GM23338 (cell line): ENCODE measurements around the gene GCDH. TPM values are rescaled to one million over a fixed set of nuclear protein-coding genes. Genes with fewer than 3 reads are reported as not detected.

Source experiments
- ATAC-seq: fragments of 200-7000 bp; cut with Tn5 transposase; 3 replicates; pipeline ENCODE4 v1.9.1; 2020
- DNase-seq: peaks from one replicate; pipeline ENCODE4 v3.0.0-alpha.2; 2015; ENCODE audit warnings: low spot score
- H2AFZ ChIP-seq: fragments of 200-600 bp; sonication (generic); 2 replicates; pipeline ENCODE4 v1.8.0; 2016; ENCODE audit warnings: antibody characterized with exemption, mild to moderate bottlenecking, moderate library complexity
- H3F3A ChIP-seq: fragments of 200-600 bp; sonication (generic); replicated peaks from 2 replicates; pipeline ENCODE4 v1.8.0; 2017; ENCODE audit warnings: antibody characterized with exemption, mixed run types, low read depth
- H3K27ac ChIP-seq: fragments of 200-600 bp; sonication (generic); 2 replicates; pipeline ENCODE4 v1.6.1; 2016; ENCODE audit warnings: low read depth
- H3K27me3 ChIP-seq: fragments of 200-600 bp; sonication (generic); 2 replicates; pipeline ENCODE4 v1.8.0; 2016; ENCODE audit warnings: mild to moderate bottlenecking, mixed run types, moderate library complexity; ENCODE audit not compliant: insufficient read depth
- H3K36me3 ChIP-seq: fragments of 200-600 bp; sonication (generic); 2 replicates; pipeline ENCODE4 v1.8.0; 2016; ENCODE audit warnings: mild to moderate bottlenecking; ENCODE audit not compliant: insufficient read depth
- H3K4me1 ChIP-seq: fragments of 200-600 bp; sonication (generic); 2 replicates; pipeline ENCODE4 v1.8.0; 2016; ENCODE audit warnings: mild to moderate bottlenecking, moderate library complexity; ENCODE audit not compliant: insufficient read depth
- H3K4me2 ChIP-seq: fragments of 200-600 bp; sonication (generic); 2 replicates; pipeline ENCODE4 v1.7.1; 2017; ENCODE audit warnings: mixed run types
- H3K4me3 ChIP-seq: fragments of 200-600 bp; sonication (generic); 2 replicates; pipeline ENCODE4 v1.6.1; 2016; ENCODE audit warnings: mixed run types
- H3K79me2 ChIP-seq: fragments of 200-600 bp; sonication (generic); replicated peaks from 2 replicates; pipeline ENCODE4 v1.8.0; 2017; ENCODE audit warnings: mild to moderate bottlenecking; ENCODE audit not compliant: insufficient read depth
- H3K9me2 ChIP-seq: fragments of 200-600 bp; sonication (generic); 2 replicates; pipeline ENCODE4 v1.8.0; 2017; ENCODE audit not compliant: insufficient read depth
- H4K20me1 ChIP-seq: fragments of 200-600 bp; sonication (generic); replicated peaks from 2 replicates; pipeline ENCODE4 v1.8.0; 2017; ENCODE audit warnings: mild to moderate bottlenecking; ENCODE audit not compliant: insufficient read depth
- H3K27ac Mint-ChIP-seq: 2 replicates; pipeline ENCODE4 v1.8.0; 2020; ENCODE audit warnings: inconsistent platforms, mild to moderate bottlenecking, moderate library complexity, mixed read lengths
- H3K27me3 Mint-ChIP-seq: 3 replicates; pipeline ENCODE4 v1.8.0; 2022; ENCODE audit warnings: low read depth, mild to moderate bottlenecking, moderate library complexity, mixed read lengths, inconsistent platforms; ENCODE audit not compliant: insufficient read depth, poor library complexity
- H3K36me3 Mint-ChIP-seq: 3 replicates; pipeline ENCODE4 v1.8.0; 2021; ENCODE audit warnings: low read depth, mild to moderate bottlenecking, inconsistent platforms, moderate library complexity, mixed read lengths
- H3K4me1 Mint-ChIP-seq: 3 replicates; pipeline ENCODE4 v1.8.0; 2020; ENCODE audit warnings: mild to moderate bottlenecking, inconsistent platforms, mixed read lengths
- H3K4me3 Mint-ChIP-seq: 3 replicates; pipeline ENCODE4 v1.8.0; 2021; ENCODE audit warnings: moderate library complexity, mild to moderate bottlenecking, inconsistent platforms, mixed read lengths
- H3K9me3 Mint-ChIP-seq: 3 replicates; pipeline ENCODE4 v1.8.0; 2020; ENCODE audit warnings: moderate library complexity, mild to moderate bottlenecking, inconsistent platforms, mixed read lengths
- CREB1 ChIP-seq: fragments of 250-450 bp; sonication (Bioruptor Pico); IDR thresholded peaks from 2 replicates; pipeline ENCODE4 v1.5.0; 2020; ENCODE audit warnings: low read depth, mild to moderate bottlenecking, moderate library complexity
- CTCF ChIP-seq, 2 experiments: fragments of 200-600 bp in 1 of 2; sonication (generic) in 1 of 2; conservative IDR thresholded peaks; 2 replicates each; pipeline versions ENCODE4 v1.5.1 to v1.6.1; 2016 to 2017; ENCODE audit warnings: antibody characterized with exemption in 2 of 2, low read depth in 2 of 2, mild to moderate bottlenecking in 2 of 2, moderate library complexity in 1 of 2
- EZH2 ChIP-seq: fragments of 200-600 bp; sonication (generic); IDR thresholded peaks from one replicate; pipeline ENCODE4 v1.8.0; 2017; ENCODE audit warnings: antibody characterized with exemption, mild to moderate bottlenecking, low read depth; ENCODE audit not compliant: unreplicated experiment
- EZH2phosphoT487 ChIP-seq: fragments of 200-600 bp; sonication (generic); IDR thresholded peaks from one replicate; pipeline ENCODE4 v1.8.1; 2018; ENCODE audit warnings: antibody characterized with exemption; ENCODE audit not compliant: unreplicated experiment
- JUNB ChIP-seq: IDR thresholded peaks from one replicate; pipeline ENCODE4 v1.6.1; 2016; ENCODE audit warnings: antibody characterized with exemption; ENCODE audit not compliant: unreplicated experiment
- NANOG ChIP-seq: IDR thresholded peaks from 2 replicates; pipeline ENCODE4 v1.6.1; 2016; ENCODE audit warnings: antibody characterized with exemption, borderline replicate concordance
- POLR2AphosphoS5 ChIP-seq: IDR thresholded peaks from 2 replicates; pipeline ENCODE4 v1.6.1; 2016; ENCODE audit warnings: antibody characterized with exemption, low read depth
- REST ChIP-seq: IDR thresholded peaks from one replicate; pipeline ENCODE4 v1.6.1; 2018; ENCODE audit warnings: antibody characterized with exemption; ENCODE audit not compliant: unreplicated experiment
- ZNF462 ChIP-seq: fragments of 250-450 bp; sonication (Bioruptor Pico); IDR thresholded peaks from 2 replicates; pipeline ENCODE4 v1.5.0; 2020; ENCODE audit warnings: mild to moderate bottlenecking, moderate library complexity
- polyA plus RNA-seq: library from polyadenylated mRNA; unstranded; fragments of >200 nt; fragmentation: Nextera tagmentation; extraction: Ambion mirVana; gene quantifications from 2 replicates; pipeline ENCODE4 v1.2.1, GENCODE V29; 2016
- total RNA-seq: library from RNA; depleted of rRNA; stranded (reverse); fragments of >200 nt; shearing (Covaris generic); gene quantifications from 2 replicates; pipeline ENCODE4 v1.2.3, GENCODE V29; 2014

Gene GCDH
- total and polyA plus RNA-seq, 2 experiments from 2014 or later = 54.1 to 99.8 TPM

- no peak for TF ChIP-seq REST
Observed at GRCh38 chr19:12891553-12892021, 627 bp downstream of the GCDH start (continued).

GRCh38 chr19:12893582-12893981 is 2.6 kb downstream of the GCDH start:
- H2AFZ ChIP-seq = no peak overlapping the region
- peaks cover 9% of the 10 kb centered on the region for H3F3A ChIP-seq
- peaks cover 16% of the 10 kb centered on the region for H3K36me3 ChIP-seq
- TF ChIP-seq POLR2AphosphoS5 (no peak), NANOG (no peak)
- H3K4me2 ChIP-seq = no peak overlapping the region
- no peaks in the 10 kb centered on the region for H3K27me3 ChIP-seq
- no peak overlapping the region for H3K27ac ChIP-seq
- no peak overlapping the region for H3K4me3 ChIP-seq
- H3K9me2 ChIP-seq = no peaks in the 10 kb centered on the region
- peaks cover 15% of the 10 kb centered on the region for H3K79me2 ChIP-seq
- Mint-ChIP-seq H3K36me3 (peaks cover 43% of the 10 kb centered on the region), H3K4me3 (peak overlapping the region; percentile 53), H3K9me3 (no peaks in the 10 kb centered on the region; the same call in 2 of the 3 replicates), H3K27ac (no peak overlapping the region), H3K27me3 (peaks cover 18% of the 10 kb centered on the region), H3K4me1 (peaks cover 3% of the 10 kb centered on the region; the same call in 1 of the 3 replicates)
- DNase-seq (no peak), ATAC-seq (no peak)
- H3K4me1 ChIP-seq = 0 out of 2 replicates have a peak, but pooled peaks cover 6% of the 10 kb centered on the region
- peaks cover 7% of the 10 kb centered on the region for H4K20me1 ChIP-seq

- Histone ChIP-seq H3K4me2 (no peak overlapping the region), H4K20me1 (peaks cover 9% of the 10 kb centered on the region), H3K4me1 (0 out of 2 replicates have a peak, but pooled peaks cover 6% of the 10 kb centered on the region), H3K4me3 (no peak overlapping the region), H3K27me3 (no peaks in the 10 kb centered on the region), H3F3A (peaks cover 9% of the 10 kb centered on the region), H3K36me3 (peaks cover 16% of the 10 kb centered on the region), H3K27ac (no peak overlapping the region), H3K9me2 (no peaks in the 10 kb centered on the region), H3K79me2 (peaks cover 14% of the 10 kb centered on the region), H2AFZ (no peak overlapping the region)
- Mint-ChIP-seq H3K27me3 (peaks cover 8% of the 10 kb centered on the region), H3K4me1 (no peaks in the 10 kb centered on the region), H3K36me3 (peaks cover 55% of the 10 kb centered on the region), H3K9me3 (no peaks in the 10 kb centered on the region; the same call in 2 of the 3 replicates), H3K4me3 (no peak overlapping the region), H3K27ac (no peak overlapping the region)
- ATAC-seq (no peak), DNase-seq (no peak)
- TF ChIP-seq EZH2 (no peak), ZNF462 (no peak), EZH2phosphoT487 (no peak), CREB1 (no peak), CTCF (conservative IDR thresholded peaks at IDR 0.05; ENCODE audit: low read depth in 2 of 2) (no peak), JUNB (no peak)
Observed at GRCh38 chr19:12896460-12896859, 5.5 kb downstream of the GCDH start.
